Adipocyte (in vitro differentiated cells): ENCODE data around the gene ADAMTS9.
A peak's percentile ranks its signal among the peaks of the same experiment; 100 is the strongest.
"Not testable (repeated sequence)": the region's sequence is repeated elsewhere in the genome, so short reads cannot be mapped to it uniquely, and the experiment has no call there.

Source experiments
- DNase-seq: peaks from one replicate; pipeline ENCODE4 v3.0.0-alpha.2; 2015; ENCODE audit warnings: low read depth
- H3K27me3 ChIP-seq: replicated peaks from 2 replicates; pipeline ENCODE4 v1.7.0; 2013; ENCODE audit warnings: mild to moderate bottlenecking, low read length, moderate library complexity; ENCODE audit not compliant: control insufficient read depth, insufficient read depth
- H3K36me3 ChIP-seq: 2 replicates; pipeline ENCODE4 v1.7.0; 2013; ENCODE audit warnings: low read length, mild to moderate bottlenecking, moderate library complexity; ENCODE audit not compliant: control insufficient read depth, insufficient read depth, severe bottlenecking
- H3K4me1 ChIP-seq: 2 replicates; pipeline ENCODE4 v1.7.0; 2013; ENCODE audit warnings: mild to moderate bottlenecking, low read length, moderate library complexity; ENCODE audit not compliant: control insufficient read depth, insufficient read depth
- H3K4me3 ChIP-seq: 2 replicates; pipeline ENCODE4 v1.7.0; 2013; ENCODE audit warnings: mild to moderate bottlenecking, low read length, moderate library complexity
- H3K9ac ChIP-seq: 2 replicates; pipeline ENCODE4 v1.7.0; 2013; ENCODE audit warnings: mild to moderate bottlenecking, low read length, moderate library complexity
- H3K9me3 ChIP-seq: 2 replicates; pipeline ENCODE4 v1.7.0; 2013; ENCODE audit warnings: mild to moderate bottlenecking, low read length, moderate library complexity; ENCODE audit not compliant: control insufficient read depth

Gene ADAMTS9

GRCh38 chr3:64552160-64552559 lies 135.6 kb downstream of the ADAMTS9 start:
- Histone ChIP-seq H3K4me1 (peaks cover 45% of the 10 kb centered on the region), H3K9me3 (no peaks in the 10 kb centered on the region), H3K27me3 (no peaks in the 10 kb centered on the region), H3K36me3 (peaks cover 9% of the 10 kb centered on the region), H3K4me3 (no peak overlapping the region), H3K9ac (no peak overlapping the region)
- no peak for DNase-seq

GRCh38 chr3:64551697-64552096 lies 136.1 kb downstream of the ADAMTS9 start:
- Histone ChIP-seq H3K27me3 (no peaks in the 10 kb centered on the region), H3K4me1 (peaks cover 45% of the 10 kb centered on the region), H3K9me3 (no peaks in the 10 kb centered on the region), H3K36me3 (peaks cover 6% of the 10 kb centered on the region), H3K9ac (no peak overlapping the region), H3K4me3 (no peak overlapping the region)
- DNase-seq = no peak

DNA sequence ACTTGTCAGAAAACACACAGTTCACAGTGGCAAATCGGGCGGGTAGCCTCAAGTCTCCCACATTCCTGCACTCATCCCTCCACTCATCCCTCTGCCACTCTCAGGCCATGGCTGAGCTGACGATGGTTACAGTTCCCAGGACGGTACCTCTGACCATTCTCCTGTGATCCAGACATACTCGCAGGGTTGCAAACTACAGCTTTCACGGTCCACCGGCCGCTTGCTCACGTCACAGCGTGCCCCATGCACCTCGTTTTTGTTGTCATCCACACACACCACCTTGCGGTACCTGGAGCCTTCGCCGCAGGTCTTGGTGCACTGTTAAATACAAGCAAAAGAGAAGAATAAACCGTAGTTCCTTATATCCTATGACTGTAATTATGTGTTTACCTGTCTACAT lies 137.1 kb downstream of the ADAMTS9 start:
- H3K36me3 ChIP-seq = peaks cover 10% of the 10 kb centered on the region
- H3K9ac ChIP-seq = no peak overlapping the region
- H3K4me1 ChIP-seq = peaks cover 45% of the 10 kb centered on the region
- H3K9me3 ChIP-seq = no peaks in the 10 kb centered on the region
- H3K27me3 ChIP-seq = no peaks in the 10 kb centered on the region
- no peak overlapping the region for H3K4me3 ChIP-seq
- DNase-seq = no peak

DNA sequence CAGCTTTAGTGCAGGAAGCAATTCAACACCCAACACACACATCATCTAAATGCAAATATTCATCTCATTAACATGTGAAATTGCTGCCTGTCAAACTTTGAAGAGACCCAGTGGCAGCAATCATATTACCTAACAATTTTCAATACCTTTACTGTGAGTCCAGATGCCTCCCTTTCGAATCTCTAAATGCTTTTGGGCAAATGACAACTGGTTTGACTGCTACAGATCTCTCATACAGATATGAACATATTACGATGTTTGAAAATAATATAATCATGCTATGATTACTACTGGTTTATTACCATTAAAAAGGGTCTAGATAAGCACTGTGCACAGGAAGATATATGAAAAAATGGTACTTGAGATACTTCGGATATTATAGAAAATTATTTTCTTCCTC lies 137.9 kb downstream of the ADAMTS9 start:
- Histone ChIP-seq H3K36me3 (peaks cover 10% of the 10 kb centered on the region), H3K9me3 (no peaks in the 10 kb centered on the region), H3K9ac (no peak overlapping the region), H3K27me3 (no peaks in the 10 kb centered on the region), H3K4me1 (peaks cover 43% of the 10 kb centered on the region), H3K4me3 (no peak overlapping the region)
- DNase-seq = no peak

GRCh38 chr3:64548200-64548889 lies 139.5 kb downstream of the ADAMTS9 start:
- peak; percentile 77 for DNase-seq
- peaks cover 10% of the 10 kb centered on the region for H3K36me3 ChIP-seq
- peak overlapping the region; percentile 1 for H3K9ac ChIP-seq
- no peaks in the 10 kb centered on the region for H3K9me3 ChIP-seq
- H3K4me3 ChIP-seq = no peak overlapping the region
- H3K4me1 ChIP-seq = peaks cover 31% of the 10 kb centered on the region
- no peaks in the 10 kb centered on the region for H3K27me3 ChIP-seq

DNA sequence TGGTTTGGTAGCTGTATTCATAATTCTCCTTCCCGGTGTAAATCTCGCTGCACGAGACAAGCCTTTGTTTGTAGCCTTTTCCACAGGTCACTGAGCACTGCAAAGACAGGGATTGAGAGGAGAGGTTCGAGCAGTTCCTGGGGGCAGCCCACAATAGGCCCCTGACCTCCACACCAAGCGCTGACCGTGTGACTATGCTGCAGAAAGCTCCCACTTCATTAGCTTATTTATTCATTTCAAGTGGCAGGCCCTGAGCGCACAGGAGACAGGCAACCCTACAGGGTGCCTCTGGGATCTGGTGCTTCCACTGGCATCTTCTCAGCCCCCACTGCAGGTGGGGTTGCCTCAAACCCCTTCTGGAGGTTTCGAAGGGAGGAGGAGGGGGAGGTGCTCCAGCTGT lies 140.9 kb downstream of the ADAMTS9 start:
- no peak overlapping the region for H3K9ac ChIP-seq
- H3K4me3 ChIP-seq = no peak overlapping the region
- no peak for DNase-seq
- H3K36me3 ChIP-seq = peaks cover 12% of the 10 kb centered on the region
- H3K9me3 ChIP-seq = no peaks in the 10 kb centered on the region
- H3K27me3 ChIP-seq = no peaks in the 10 kb centered on the region
- peaks cover 20% of the 10 kb centered on the region for H3K4me1 ChIP-seq

GRCh38 chr3:64545239-64545638 lies 142.6 kb downstream of the ADAMTS9 start:
- H3K9ac ChIP-seq, H3K9me3 ChIP-seq, H3K27me3 ChIP-seq, DNase-seq, H3K4me3 ChIP-seq: not testable (repeated sequence)
- Histone ChIP-seq H3K36me3 (peaks cover 21% of the 10 kb centered on the region), H3K4me1 (peaks cover 20% of the 10 kb centered on the region)

- H3K27me3 ChIP-seq = no peaks in the 10 kb centered on the region
- H3K9ac ChIP-seq = no peak overlapping the region
- peaks cover 12% of the 10 kb centered on the region for H3K4me1 ChIP-seq
- H3K9me3 ChIP-seq = no peaks in the 10 kb centered on the region
- no peak for DNase-seq
- H3K4me3 ChIP-seq = no peak overlapping the region
- H3K36me3 ChIP-seq = peaks cover 21% of the 10 kb centered on the region
Observed at GRCh38 chr3:64541803-64542202, 146.0 kb downstream of the ADAMTS9 start.

- Histone ChIP-seq H3K4me3 (no peak overlapping the region), H3K27me3 (no peaks in the 10 kb centered on the region), H3K36me3 (peaks cover 16% of the 10 kb centered on the region), H3K9me3 (no peaks in the 10 kb centered on the region), H3K9ac (no peak overlapping the region), H3K4me1 (peaks cover 12% of the 10 kb centered on the region)
- peak; percentile 83 for DNase-seq
Observed at GRCh38 chr3:64539451-64540196, 148.2 kb downstream of the ADAMTS9 start.

- Histone ChIP-seq H3K9me3 (no peaks in the 10 kb centered on the region), H3K27me3 (no peaks in the 10 kb centered on the region), H3K4me3 (no peak overlapping the region), H3K9ac (no peak overlapping the region), H3K4me1 (peaks cover 18% of the 10 kb centered on the region), H3K36me3 (peaks cover 11% of the 10 kb centered on the region)
- no peak for DNase-seq
Observed at GRCh38 chr3:64536166-64536565, 151.6 kb downstream of the ADAMTS9 start.

DNA sequence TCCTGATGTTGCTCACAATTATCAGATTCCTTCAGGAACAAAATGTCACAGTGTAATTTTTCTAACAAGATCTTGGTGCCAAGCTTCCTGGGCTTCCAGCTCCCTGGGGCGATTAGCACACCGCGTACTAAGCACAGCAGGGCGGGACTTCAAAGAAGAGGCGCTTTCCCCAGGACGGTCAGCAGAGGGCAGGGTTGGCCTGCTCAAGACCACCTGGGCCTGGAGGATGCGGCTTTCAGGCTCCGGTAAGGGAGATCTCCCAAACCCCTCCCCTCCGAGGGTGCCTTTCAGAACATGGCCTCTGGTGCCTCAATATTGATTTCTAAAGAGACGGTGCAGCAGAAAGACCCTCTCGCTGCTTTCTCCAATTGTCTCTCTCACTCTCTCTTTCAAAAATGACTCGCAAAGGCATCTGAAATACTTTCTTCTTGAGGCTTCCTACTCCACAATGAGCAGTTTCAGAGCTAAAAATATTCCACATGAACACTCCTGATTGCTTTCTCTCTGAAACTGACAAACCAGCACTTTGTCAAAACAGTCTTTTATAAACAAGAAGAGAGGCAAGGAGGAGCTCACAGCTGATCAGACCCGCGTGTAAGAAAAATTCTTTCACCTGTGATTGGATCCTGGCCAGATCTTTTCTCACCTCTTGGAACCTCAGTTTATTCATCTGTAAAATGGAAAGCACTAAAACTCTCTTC lies 154.0 kb downstream of the ADAMTS9 start:
- Histone ChIP-seq H3K4me1 (peaks cover 10% of the 10 kb centered on the region), H3K4me3 (peak overlapping the region; percentile 49), H3K9ac (peak overlapping the region; percentile 43), H3K27me3 (no peaks in the 10 kb centered on the region), H3K9me3 (no peaks in the 10 kb centered on the region), H3K36me3 (peaks cover 4% of the 10 kb centered on the region)
- peak; percentile 96 for DNase-seq
